Spleen (tissue), 11 donors: Measurements from ENCODE around the gene TPX2. TPM values are rescaled to one million over a fixed set of nuclear protein-coding genes. Genes with fewer than 3 reads are reported as not detected.

Source experiments
- DNase-seq: peaks from one replicate; pipeline ENCODE4 v3.0.0-alpha.2; 2020
- H3K27ac ChIP-seq, 8 donors: fragments of 200-600 bp; sonication (generic) in 7 of 8; 1 replicate in 4 of 8; 2 replicates in 4 of 8; pipeline versions ENCODE4 v1.5.0 to v1.8.0; 2016 to 2021; ENCODE audit warnings: inconsistent platforms in 4 of 8, mild to moderate bottlenecking in 4 of 8, moderate library complexity in 1 of 8
- H3K27me3 ChIP-seq, 7 donors: fragments of 200-600 bp; sonication (generic) in 6 of 7; replicated peaks in 1 of 7; 1 replicate in 4 of 7; 2 replicates in 3 of 7; pipeline versions ENCODE4 v1.5.0 to v1.8.0; 2016 to 2021; ENCODE audit warnings: inconsistent platforms in 3 of 7, mild to moderate bottlenecking in 1 of 7
- H3K36me3 ChIP-seq, 6 donors: fragments of 200-600 bp; sonication (generic) in 5 of 6; 1 replicate in 4 of 6; 2 replicates in 2 of 6; pipeline versions ENCODE4 v1.5.0 to v1.8.0; 2016 to 2021; ENCODE audit warnings: inconsistent platforms in 2 of 6
- H3K4me1 ChIP-seq, 6 donors: fragments of 200-600 bp; sonication (generic) in 5 of 6; 1 replicate in 3 of 6; 2 replicates in 3 of 6; pipeline versions ENCODE4 v1.5.0 to v1.8.0; 2016 to 2021; ENCODE audit warnings: inconsistent platforms in 3 of 6
- H3K4me3 ChIP-seq, 8 donors: fragments of 200-600 bp; sonication (generic) in 7 of 8; 1 replicate in 4 of 8; 2 replicates in 4 of 8; pipeline versions ENCODE4 v1.5.0 to v1.8.0; 2016 to 2021; ENCODE audit warnings: inconsistent platforms in 4 of 8, mild to moderate bottlenecking in 4 of 8, moderate library complexity in 2 of 8
- H3K9me3 ChIP-seq, 8 donors: fragments of 200-600 bp; sonication (generic) in 7 of 8; 1 replicate in 4 of 8; 2 replicates in 4 of 8; pipeline versions ENCODE4 v1.5.0 to v1.8.0; 2016 to 2021; ENCODE audit warnings: inconsistent platforms in 4 of 8
- POLR2A ChIP-seq, 3 donors: fragments of 450-650 bp; IDR thresholded peaks; one replicate each; pipeline ENCODE4 v1.5.1; 2017; ENCODE audit warnings: antibody characterized with exemption in 3 of 3, mild to moderate bottlenecking in 1 of 3
- POLR2AphosphoS5 ChIP-seq, 3 donors: sonication (generic); formaldehyde crosslinking; IDR thresholded peaks; one replicate each; pipeline ENCODE4 v1.5.1; 2017; ENCODE audit warnings: antibody characterized with exemption in 3 of 3
- WGBS, 5 donors: extraction: QIAGEN DNeasy Blood & Tissue Kit in 3 of 5; methylation state at CpG; one replicate each; pipeline versions ENCODE4 v1.1.5 to v1.1.7; 2013 to 2018; 5-methylcytosine and 5-hydroxymethylcytosine counted together
- intact Hi-C: fragments of 100-400 bp; cut with DNase I; formaldehyde crosslinking; loops from one replicate; pipeline ENCODE4 v1.15.0; 2023; ENCODE audit warnings: low total_unique reads
- polyA plus RNA-seq, 3 donors: library from polyadenylated mRNA; stranded (reverse); fragments of 200-250 nt; gene quantifications; one replicate each; pipeline ENCODE4 v1.2.1, GENCODE V29; 2013
- total RNA-seq, 7 donors: library from RNA; depleted of rRNA in 3 of 7; stranded (reverse); fragments of >200 nt in 3 of 7; fragmentation: NEBNext Ultra II Directional in 4 of 7; extraction: Animal tissue kit (Norgen Biotek cat#: 25700) in 4 of 7; gene quantifications; one replicate each; pipeline versions ENCODE4 v1.1.0 to v1.2.1, GENCODE V29; 2016 to 2021
- TF ChIP-seq, protein P1 (sequence below), 11 experiments: fragments of 200-600 bp in 7 of 11; fragments of 450-650 bp in 4 of 11; sonication (generic) in 4 of 11; IDR thresholded peaks in 8 of 11; conservative IDR thresholded peaks in 3 of 11; 1 replicate in 7 of 11; 2 replicates in 4 of 11; pipeline versions ENCODE4 v1.4.0 to v1.8.0; 2016 to 2021; ENCODE audit warnings: antibody characterized with exemption in 11 of 11, inconsistent platforms in 4 of 11, mild to moderate bottlenecking in 1 of 11
- donor health status: healthy with polysubstance abuse.
- donor health status: DM: no; HTN: no; CAD: no; lungs with moderate emphysema.
- donor health status: DM: no; HTN: no; CAD: no.
- donor health status: Bipolar disorder and iron deficiency.
- donor health status: healthy.
- donor health status: DM: no; HTN: no; CAD: no.
- donor health status: DM: yes; HTN: yes; CAD: no.

TPX2 gene
- total and polyA plus RNA-seq, 10 donors = 1.4 to 16.2 (median 7.2) TPM

DNA sequence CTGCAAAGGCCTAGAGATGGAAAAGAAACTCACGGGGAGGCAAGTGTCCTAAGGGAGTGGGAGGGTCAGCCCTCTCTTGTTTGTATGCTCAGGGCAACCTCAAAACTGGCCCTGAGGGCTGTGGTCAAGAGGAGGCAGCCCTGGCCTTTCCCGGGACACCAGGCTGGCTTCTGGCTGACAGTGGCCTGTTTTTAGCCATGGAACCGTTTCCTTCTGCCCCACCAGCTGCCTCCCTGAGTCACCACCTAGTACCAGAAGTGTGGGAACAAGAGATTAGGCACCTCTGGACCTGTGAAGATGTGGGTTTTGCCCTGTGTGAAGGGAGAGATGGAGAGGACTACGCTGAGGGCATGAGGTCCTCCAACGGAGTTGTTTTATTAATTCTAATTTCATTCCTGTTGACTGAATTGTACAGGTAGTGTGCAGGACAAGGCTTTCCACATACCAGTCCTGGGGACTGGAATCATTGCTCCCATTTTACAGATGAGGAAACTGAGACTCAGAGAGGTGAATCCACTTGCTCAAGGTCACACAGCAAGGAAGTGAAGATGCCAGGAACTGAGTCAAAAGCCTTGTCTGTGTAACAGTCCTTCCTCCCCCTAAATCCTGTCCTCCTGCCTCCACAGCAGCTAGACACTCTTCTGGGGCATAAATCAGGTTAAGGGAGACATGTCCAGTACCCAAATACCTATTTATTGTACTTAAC lies 100.8 kb downstream of the TPX2 start:
- TF ChIP-seq, protein P1, sequence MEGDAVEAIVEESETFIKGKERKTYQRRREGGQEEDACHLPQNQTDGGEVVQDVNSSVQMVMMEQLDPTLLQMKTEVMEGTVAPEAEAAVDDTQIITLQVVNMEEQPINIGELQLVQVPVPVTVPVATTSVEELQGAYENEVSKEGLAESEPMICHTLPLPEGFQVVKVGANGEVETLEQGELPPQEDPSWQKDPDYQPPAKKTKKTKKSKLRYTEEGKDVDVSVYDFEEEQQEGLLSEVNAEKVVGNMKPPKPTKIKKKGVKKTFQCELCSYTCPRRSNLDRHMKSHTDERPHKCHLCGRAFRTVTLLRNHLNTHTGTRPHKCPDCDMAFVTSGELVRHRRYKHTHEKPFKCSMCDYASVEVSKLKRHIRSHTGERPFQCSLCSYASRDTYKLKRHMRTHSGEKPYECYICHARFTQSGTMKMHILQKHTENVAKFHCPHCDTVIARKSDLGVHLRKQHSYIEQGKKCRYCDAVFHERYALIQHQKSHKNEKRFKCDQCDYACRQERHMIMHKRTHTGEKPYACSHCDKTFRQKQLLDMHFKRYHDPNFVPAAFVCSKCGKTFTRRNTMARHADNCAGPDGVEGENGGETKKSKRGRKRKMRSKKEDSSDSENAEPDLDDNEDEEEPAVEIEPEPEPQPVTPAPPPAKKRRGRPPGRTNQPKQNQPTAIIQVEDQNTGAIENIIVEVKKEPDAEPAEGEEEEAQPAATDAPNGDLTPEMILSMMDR (IDR thresholded peaks at IDR 0.05 in 8 of 11, conservative IDR thresholded peaks at IDR 0.05 in 3 of 11) = no peak
- no peak for TF ChIP-seq POLR2AphosphoS5 (IDR thresholded peaks at IDR 0.05)
- WGBS, 5 donors = 65 to 76% (median 69%) methylated on average over 5 of the region's 5 CpGs
- DNase-seq = no peak
- Histone ChIP-seq H3K9me3 (no peaks in the 10 kb centered on the region), H3K27me3 (no peaks in the 10 kb centered on the region), H3K4me3 (no peak overlapping the region), H3K27ac (no peak overlapping the region), H3K4me1 (peaks cover 15 to 93% (median 43%) of the 10 kb centered on the region in 6 donors), H3K36me3 (no peaks in the 10 kb centered on the region)
- intact Hi-C loops = no loop called here

DNA sequence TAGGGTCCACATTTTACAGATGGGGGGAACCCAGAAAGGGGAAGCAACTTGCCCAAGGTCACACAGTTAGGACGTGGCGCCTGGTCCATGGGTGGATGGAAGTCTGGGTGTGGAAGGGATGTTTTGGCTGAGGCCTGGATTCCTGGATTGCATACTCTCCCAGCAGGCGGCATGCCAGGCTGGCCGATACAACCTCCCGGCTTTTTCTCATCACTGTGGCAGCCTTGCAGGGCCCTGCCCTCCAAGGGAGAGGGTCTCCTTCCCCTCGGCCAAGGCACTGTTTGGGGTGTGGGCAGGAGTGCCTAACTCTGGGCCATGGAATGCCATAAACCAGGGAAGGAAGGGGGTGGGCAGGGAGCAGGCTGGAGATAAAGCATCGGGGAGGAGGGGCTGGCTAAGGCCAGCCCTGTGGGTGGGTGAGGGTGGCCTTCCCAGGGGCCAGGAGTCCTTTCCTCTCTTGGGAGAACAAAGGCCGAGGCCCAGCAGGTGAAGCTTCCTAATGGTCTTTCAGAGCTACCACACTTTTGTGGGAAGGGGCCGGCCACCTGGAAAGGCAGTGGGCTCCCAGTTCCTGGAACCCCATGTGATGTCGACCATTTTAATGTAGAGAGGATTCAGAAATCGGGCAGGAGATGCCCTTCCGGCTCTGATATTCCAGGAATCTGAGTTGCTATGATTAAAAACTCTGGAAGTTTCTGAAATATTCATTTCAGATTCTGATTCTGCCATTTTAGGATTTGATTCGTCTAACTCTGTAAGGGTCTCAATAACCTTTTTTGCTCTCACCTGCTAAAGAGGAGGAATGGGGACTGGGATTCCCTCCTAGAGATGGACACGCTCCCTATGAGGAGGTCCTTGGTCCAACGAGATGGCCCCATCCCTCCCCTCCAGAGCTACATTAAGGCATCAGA lies 102.1 kb downstream of the TPX2 start:
- intact Hi-C loops = no loop called here
- 66 to 78% (median 74%) methylated on average over 14 to 15 of the region's 15 CpGs for WGBS, 5 donors
- Histone ChIP-seq H3K27ac (peak overlapping the region in 6 of 8 donors; percentile 16 to 65 (median 59)), H3K9me3 (no peaks in the 10 kb centered on the region), H3K4me3 (no peak overlapping the region), H3K36me3 (no peaks in the 10 kb centered on the region), H3K4me1 (peaks cover 9 to 91% (median 37%) of the 10 kb centered on the region in 6 donors), H3K27me3 (no peaks in the 10 kb centered on the region)
- TF ChIP-seq, protein P1 (IDR thresholded peaks at IDR 0.05 in 8 of 11, conservative IDR thresholded peaks at IDR 0.05 in 3 of 11) = no peak
- TF ChIP-seq POLR2AphosphoS5 (IDR thresholded peaks at IDR 0.05) (no peak), POLR2A (IDR thresholded peaks at IDR 0.05) (no peak)
- no peak for DNase-seq

DNA sequence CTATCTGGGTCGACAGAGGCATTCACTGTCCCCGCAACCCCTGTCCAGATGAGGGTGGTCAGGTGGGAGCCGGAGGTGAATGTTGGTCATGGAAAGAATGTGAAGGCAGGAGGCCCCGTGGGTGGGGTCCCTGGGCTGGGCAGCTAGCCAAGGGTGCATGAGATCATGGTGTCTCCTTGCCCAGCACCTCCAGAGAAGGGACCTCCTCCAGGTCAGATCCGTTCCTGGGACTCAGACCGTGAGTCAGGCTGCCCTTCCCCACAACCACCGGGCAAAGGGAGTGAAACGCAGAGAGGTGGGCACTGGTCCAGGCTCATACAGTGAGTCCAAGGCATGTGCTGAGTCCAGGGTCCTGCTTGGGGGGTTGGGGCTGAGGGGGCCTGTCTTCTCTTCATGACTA lies 102.8 kb downstream of the TPX2 start:
- Histone ChIP-seq H3K27me3 (no peaks in the 10 kb centered on the region), H3K9me3 (no peaks in the 10 kb centered on the region), H3K27ac (peak overlapping the region in 7 of 8 donors; percentile 16 to 65 (median 56)), H3K4me1 (peaks cover 4 to 90% (median 30%) of the 10 kb centered on the region in 6 donors), H3K36me3 (no peaks in the 10 kb centered on the region), H3K4me3 (no peak overlapping the region)
- TF ChIP-seq POLR2A (IDR thresholded peaks at IDR 0.05) (no peak), POLR2AphosphoS5 (IDR thresholded peaks at IDR 0.05) (no peak)
- TF ChIP-seq, protein P1 (IDR thresholded peaks at IDR 0.05 in 8 of 11, conservative IDR thresholded peaks at IDR 0.05 in 3 of 11) = no peak
- intact Hi-C loops = no loop called here
- WGBS, 5 donors = 69 to 75% (median 73%) methylated on average over 6 to 8 of the region's 8 CpGs
- DNase-seq = no peak
